ENCODE data around the gene PIK3R5.
"Not testable (repeated sequence)": the region's sequence is repeated elsewhere in the genome, so short reads cannot be mapped to it uniquely, and the experiment has no call there.

Gene PIK3R5

GRCh38 chr17:8984225-8984624, 18.7 kb upstream of the PIK3R5 start:
- not testable (repeated sequence) for DNase-seq

GRCh38 chr17:8981443-8981842, 15.9 kb upstream of the PIK3R5 start:
- DNase-seq = no peak

- no peak for DNase-seq
Observed at GRCh38 chr17:8979715-8980114, 14.2 kb upstream of the PIK3R5 start.

- no peak for DNase-seq
Observed at GRCh38 chr17:8976638-8977037, 11.1 kb upstream of the PIK3R5 start.

- DNase-seq = no peak
Observed at GRCh38 chr17:8975091-8975725, 9.7 kb upstream of the PIK3R5 start.

- no peak for DNase-seq
Observed at GRCh38 chr17:8969901-8970300, 4.4 kb upstream of the PIK3R5 start.

GRCh38 chr17:8968503-8968902, 3.0 kb upstream of the PIK3R5 start:
- DNase-seq = no peak

- DNase-seq = no peak
Observed at GRCh38 chr17:8967861-8968260, 2.4 kb upstream of the PIK3R5 start.

- no peak for DNase-seq
Observed at GRCh38 chr17:8966926-8967325, 1.4 kb upstream of the PIK3R5 start.

- no peak for DNase-seq
Observed at GRCh38 chr17:8964801-8965393, 610 bp downstream of the PIK3R5 start.

GRCh38 chr17:8963647-8964258, 1.8 kb downstream of the PIK3R5 start:
- DNase-seq = no peak

- no peak for DNase-seq
Observed at GRCh38 chr17:8963014-8963413, 2.5 kb downstream of the PIK3R5 start.

GRCh38 chr17:8961829-8962228, 3.7 kb downstream of the PIK3R5 start:
- no peak for DNase-seq

- DNase-seq = no peak
Observed at GRCh38 chr17:8960325-8961140, 5.0 kb downstream of the PIK3R5 start.

GRCh38 chr17:8959312-8959918, 6.1 kb downstream of the PIK3R5 start:
- no peak for DNase-seq

- DNase-seq = no peak
Observed at GRCh38 chr17:8957721-8958120, 7.8 kb downstream of the PIK3R5 start.

- DNase-seq = no peak
Observed at GRCh38 chr17:8956465-8956902, 9.0 kb downstream of the PIK3R5 start.

GRCh38 chr17:8955021-8955959, 10.2 kb downstream of the PIK3R5 start:
- no peak for DNase-seq

- no peak for DNase-seq
Observed at GRCh38 chr17:8954339-8954738, 11.2 kb downstream of the PIK3R5 start.

GRCh38 chr17:8953156-8953885, 12.2 kb downstream of the PIK3R5 start:
- no peak for DNase-seq

GRCh38 chr17:8952191-8952590, 13.3 kb downstream of the PIK3R5 start:
- no peak for DNase-seq
